Measurements from ENCODE around the gene CRP. TPM values are rescaled to one million over a fixed set of nuclear protein-coding genes. Genes with fewer than 3 reads are reported as not detected.

CRP gene, protein sequence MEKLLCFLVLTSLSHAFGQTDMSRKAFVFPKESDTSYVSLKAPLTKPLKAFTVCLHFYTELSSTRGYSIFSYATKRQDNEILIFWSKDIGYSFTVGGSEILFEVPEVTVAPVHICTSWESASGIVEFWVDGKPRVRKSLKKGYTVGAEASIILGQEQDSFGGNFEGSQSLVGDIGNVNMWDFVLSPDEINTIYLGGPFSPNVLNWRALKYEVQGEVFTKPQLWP
- total RNA-seq, result under 1 TPM in 2 of 4 donors, not detected in 2; 0.38 to 0.96 TPM

DNA sequence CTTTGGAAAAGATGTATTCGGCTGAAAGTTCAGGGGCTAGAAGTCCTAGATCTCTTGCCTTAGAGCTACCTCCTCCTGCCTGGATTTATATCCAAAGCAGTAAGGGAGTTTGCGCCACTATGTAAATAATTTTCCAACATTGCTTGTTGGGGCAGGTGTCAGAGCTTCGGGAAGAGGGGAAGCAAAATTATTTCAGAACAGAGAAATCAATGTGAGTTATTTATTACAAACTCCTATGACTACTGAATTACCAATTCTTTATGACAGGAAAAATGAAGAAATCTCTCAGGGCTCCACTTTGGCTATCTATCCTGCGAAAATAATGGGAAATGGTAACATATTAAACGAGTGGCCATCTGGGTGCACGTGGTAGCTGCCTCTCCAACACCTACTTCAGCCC lies at the start of gene CRP:
CRP (minus strand) TSS at position 61 of the 400 bp plus-strand sequence. CDS start 104 bp downstream, outside the sequence.
- DNase-seq (ENCODE audit: low spot score), result no peak
- no peak for ATAC-seq (ENCODE audit: low FRiP score)
- TF ChIP-seq CTCF (IDR thresholded peaks at IDR 0.05), result no peak

DNA sequence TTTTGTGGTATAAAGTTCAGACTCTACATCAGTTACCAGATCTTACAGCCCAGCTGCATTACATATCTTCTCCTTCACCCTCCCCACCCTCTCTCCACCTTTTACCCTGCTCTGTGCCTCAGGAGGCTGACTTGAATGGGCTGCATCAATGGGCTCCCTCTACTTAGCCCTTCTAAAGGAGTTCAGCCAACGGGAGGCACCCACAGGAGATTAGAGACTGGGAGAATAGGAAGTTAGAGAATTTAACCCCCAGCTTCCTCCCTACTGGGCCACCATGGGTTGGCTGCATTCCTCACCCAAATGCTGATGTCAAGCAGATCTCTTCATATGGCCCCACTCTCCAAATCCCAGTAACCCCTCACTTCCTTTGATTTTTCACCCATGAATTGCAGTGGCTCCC lies 49.3 kb upstream of the CRP start:
- ATAC-seq (ENCODE audit: low FRiP score) (no peak), DNase-seq (ENCODE audit: low spot score) (no peak)
- no peak for TF ChIP-seq CTCF (IDR thresholded peaks at IDR 0.05)

GRCh38 chr1:159756397-159756796 lies 42.0 kb upstream of the CRP start:
- peak; percentile 34 for ATAC-seq (ENCODE audit: low FRiP score)

DNA sequence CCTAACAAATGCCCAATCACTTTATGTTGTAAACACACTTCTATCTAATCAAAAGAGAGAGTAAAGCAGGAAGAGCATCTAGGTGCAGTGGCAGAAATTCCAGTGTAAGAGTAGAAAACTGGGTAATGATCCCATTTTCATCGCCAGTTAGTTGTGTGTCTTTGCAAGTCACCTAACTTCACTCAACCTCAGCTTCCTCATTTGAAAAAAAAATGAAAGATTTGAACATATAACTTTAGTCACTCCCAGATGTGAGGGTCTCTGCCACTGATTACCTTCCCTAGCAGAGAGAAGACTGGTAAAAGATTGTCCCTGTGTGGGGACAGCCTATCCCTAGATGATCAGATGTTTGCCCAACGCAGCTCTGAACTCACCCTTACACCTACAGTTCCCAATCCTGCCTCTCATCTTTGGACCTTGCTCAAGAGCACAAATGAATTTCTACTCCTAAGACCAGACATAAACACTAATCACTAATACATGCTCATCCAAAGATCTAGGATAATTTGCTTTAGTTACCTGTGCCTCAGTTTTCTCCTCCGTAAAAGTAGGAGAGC lies 41.1 kb upstream of the CRP start:
- no peak for TF ChIP-seq CTCF (IDR thresholded peaks at IDR 0.05)
- DNase-seq (ENCODE audit: low spot score), result no peak
- ATAC-seq (ENCODE audit: low FRiP score), result no peak

More at GRCh38 chr1:159756397-159756796, 42.0 kb upstream of the CRP start:
- no peak for DNase-seq (ENCODE audit: low spot score)
- no peak for TF ChIP-seq CTCF (IDR thresholded peaks at IDR 0.05)

DNA sequence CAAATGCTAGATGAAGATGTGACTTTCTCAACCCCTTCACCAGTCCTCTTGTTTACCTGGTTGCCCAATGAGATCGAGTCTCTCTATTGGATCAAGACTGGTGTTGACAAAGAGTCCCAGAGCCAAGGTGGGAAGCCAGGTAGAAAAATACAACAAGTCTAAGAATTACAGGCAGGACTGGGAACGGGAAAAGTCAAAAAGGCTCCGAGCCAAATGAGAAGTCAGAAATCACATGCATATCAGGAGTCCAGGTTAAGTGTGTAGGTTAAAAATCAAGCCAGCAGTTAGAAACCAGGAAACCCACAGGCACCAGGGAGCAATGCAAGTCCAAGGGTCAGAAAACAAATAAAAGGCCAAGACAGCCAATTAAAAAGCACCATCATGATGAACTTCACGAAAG lies 39.0 kb upstream of the CRP start:
- ATAC-seq (ENCODE audit: low FRiP score) (no peak), DNase-seq (ENCODE audit: low spot score) (no peak)
- TF ChIP-seq CTCF (IDR thresholded peaks at IDR 0.05), result no peak

DNA sequence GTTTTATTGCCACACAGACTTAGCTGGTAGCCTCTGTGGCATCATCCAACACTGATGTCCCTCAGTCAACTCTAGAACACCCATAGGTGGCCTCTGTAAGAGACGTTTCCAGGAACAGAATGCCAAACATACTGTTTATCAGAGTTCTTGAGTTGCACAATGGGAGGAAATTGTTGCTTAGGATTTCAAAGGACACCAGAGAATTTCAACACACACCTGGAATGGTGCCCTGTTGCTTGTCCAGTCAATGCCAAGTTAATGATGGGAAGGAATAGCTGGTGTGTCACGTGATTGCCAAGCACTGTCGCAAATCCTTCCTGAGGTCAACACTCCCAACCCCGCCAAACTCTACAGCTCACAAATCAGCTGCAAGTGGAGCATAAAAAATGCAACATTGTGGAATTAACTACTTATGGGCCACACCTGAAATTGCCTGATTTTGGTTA lies 37.8 kb upstream of the CRP start:
- ATAC-seq (ENCODE audit: low FRiP score) (peak; percentile 88), DNase-seq (ENCODE audit: low spot score) (peak; percentile 75)
- TF ChIP-seq CTCF (IDR thresholded peaks at IDR 0.05), result no peak

DNA sequence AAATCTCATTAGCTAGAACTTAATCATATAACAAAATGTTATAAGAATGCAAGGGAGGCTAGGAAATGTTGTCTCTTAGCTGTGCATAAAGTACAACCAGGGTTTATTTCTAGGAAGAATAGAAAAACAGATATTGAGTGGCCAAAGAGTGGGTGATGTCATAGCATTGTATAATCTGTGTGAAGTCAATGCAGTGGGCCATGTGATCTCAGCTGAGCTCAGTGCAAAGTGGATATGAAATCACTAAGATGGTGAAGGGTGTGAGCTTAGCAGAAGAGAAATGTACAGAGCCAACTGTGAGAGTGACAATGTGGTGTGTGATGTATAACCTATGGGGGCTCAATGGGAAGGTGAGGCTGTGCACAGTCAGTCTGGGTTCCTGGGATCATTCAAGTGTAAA lies 36.6 kb upstream of the CRP start:
- no peak for ATAC-seq (ENCODE audit: low FRiP score)
- no peak for TF ChIP-seq CTCF (IDR thresholded peaks at IDR 0.05)
- no peak for DNase-seq (ENCODE audit: low spot score)
